NCI-H2171 (cell line): ENCODE results near the gene GAREM1.
A peak's percentile ranks its signal among the peaks of the same experiment; 100 is the strongest.

Source experiments
- DNase-seq: peaks from one replicate; lab custom pipeline; 2025; lab: John Stamatoyannopoulos, UW

Gene GAREM1

DNA sequence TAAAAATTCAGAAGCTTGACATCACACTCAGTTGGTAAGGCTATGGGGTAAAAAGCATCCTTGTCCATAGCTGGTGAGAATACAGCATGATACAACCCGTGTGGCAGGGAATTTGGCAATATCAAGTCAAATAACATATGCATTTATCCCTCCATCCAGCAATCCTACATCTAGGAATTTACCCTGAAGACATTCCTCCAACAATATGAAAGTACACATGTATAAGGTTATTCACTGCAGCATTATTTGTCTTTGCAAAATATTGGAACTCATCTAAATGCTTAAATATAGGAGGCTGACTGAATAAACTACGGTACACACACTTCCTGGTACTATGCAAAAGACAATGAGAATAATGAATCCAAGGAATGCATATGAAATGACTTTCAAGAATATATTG lies 179.9 kb downstream of the GAREM1 start:
- DNase-seq = no peak

- peak; percentile 27 for DNase-seq
These were observed 181.1 kb downstream of the GAREM1 start for GRCh38 chr18:32289483-32290075.

GRCh38 chr18:32287873-32288272 lies 182.8 kb downstream of the GAREM1 start:
- DNase-seq = no peak

GRCh38 chr18:32287249-32287648 lies 183.4 kb downstream of the GAREM1 start:
- DNase-seq = no peak

DNA sequence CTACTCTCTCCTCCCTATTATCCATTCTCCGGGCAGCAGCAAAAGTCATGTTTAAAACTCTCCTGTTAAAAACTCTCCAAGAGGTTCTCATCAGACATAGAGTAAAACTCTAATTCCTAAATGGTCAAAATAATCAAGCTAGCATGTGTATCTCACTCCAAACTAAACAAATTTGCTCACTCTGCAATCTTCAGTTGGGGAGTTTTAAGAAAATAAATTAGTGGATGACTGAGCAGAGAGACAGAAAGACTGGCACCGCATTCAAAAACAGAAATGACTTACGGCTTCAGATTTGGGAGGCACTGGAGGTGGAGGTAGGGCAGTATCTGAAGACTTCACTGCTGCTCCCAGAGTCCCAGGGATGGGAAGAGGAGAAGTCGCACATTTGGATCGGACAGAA lies 183.9 kb downstream of the GAREM1 start:
- no peak for DNase-seq

GRCh38 chr18:32284284-32284683 lies 186.4 kb downstream of the GAREM1 start:
- DNase-seq = no peak

GRCh38 chr18:32280911-32281310 lies 189.8 kb downstream of the GAREM1 start:
- DNase-seq = no peak

GRCh38 chr18:32280188-32280783 lies 190.4 kb downstream of the GAREM1 start:
- no peak for DNase-seq

DNA sequence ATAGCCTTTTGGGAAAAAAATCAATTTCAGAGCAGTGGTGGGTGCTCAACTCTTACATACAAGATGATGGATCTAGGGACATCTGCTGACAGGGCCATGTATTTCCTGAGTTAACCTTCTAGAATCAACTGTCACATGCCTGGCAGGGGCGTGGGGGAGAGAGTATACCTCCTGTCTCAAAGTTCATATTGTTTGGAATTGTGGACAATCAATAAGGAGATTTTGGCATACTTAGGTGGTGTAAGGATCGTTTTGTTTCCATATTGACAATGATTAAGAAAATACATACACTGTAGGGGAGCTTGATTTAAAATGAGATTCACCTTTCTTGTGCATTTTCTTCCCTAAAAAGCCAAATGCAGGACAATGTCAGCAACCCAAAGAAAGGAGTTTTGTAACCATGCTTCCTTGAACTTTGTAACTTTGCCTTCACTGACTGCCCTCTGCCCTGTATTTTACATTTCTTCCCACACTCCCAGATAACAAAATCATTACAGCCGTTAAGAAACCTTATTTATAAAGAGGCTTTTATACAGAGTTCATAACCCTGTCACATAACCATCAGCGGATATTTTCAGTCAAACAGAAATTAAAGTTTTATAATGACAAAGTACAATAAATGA lies 192.4 kb downstream of the GAREM1 start:
- DNase-seq = no peak

- no peak for DNase-seq
These were observed 193.1 kb downstream of the GAREM1 start for GRCh38 chr18:32277549-32277948.

DNA sequence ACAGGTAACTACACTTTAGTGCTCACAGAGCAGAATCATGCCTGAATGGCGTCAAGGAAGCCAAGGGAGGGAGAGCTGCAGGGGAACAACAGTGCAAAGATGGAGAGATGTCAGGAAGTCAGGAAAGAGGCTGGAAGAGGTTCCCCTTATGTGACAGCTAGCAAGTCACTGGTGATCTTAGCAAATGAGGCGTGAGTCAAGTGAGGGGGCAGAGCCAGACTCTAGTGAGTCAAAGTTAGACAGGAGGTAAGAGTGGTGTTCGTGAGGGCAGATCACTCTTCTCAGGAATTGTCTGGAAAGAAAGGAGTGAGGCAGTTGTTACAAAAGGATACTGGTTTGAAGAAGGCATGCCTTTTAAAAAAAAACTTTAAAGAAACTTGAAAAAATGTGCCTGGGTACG lies 193.8 kb downstream of the GAREM1 start:
- no peak for DNase-seq

DNA sequence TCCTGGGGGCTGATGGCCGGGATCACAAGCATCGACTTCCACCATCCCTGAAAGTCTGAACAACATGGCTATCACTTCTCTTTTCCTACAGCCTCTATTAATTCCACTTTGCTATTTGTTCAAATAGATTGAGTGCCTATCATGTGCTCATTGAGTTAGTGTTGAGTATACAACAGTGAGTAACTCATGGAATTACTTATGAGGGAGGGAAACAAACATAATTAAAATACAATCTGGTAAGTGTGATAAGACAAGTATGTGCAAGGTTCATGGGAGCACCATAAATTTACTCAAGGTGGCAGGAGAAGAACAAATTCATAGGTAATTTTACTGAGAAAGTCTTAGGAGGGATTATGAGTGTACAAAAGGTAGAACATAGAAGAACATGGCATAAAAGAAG lies 194.4 kb downstream of the GAREM1 start:
- DNase-seq = no peak

DNA sequence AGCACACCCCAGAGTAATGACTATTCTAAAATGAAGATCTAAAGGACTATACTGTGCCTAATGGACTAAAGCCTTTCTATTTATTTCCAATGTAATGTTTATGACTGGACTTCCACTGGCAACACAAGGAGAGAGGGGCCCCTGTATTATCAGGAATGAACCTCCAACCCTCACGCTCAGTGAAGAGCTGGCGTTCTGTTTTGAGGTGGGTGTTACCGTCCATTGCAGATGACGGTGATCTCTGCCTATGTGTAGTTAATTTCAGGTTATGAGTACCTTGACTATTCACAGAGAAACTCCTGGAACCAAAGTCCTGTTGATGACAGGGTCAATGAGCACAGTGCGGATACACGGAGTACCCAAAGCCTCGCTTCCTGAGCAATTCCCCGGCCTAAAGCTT lies 195.5 kb downstream of the GAREM1 start:
- DNase-seq = no peak

GRCh38 chr18:32274307-32274706 lies 196.4 kb downstream of the GAREM1 start:
- DNase-seq = no peak

DNA sequence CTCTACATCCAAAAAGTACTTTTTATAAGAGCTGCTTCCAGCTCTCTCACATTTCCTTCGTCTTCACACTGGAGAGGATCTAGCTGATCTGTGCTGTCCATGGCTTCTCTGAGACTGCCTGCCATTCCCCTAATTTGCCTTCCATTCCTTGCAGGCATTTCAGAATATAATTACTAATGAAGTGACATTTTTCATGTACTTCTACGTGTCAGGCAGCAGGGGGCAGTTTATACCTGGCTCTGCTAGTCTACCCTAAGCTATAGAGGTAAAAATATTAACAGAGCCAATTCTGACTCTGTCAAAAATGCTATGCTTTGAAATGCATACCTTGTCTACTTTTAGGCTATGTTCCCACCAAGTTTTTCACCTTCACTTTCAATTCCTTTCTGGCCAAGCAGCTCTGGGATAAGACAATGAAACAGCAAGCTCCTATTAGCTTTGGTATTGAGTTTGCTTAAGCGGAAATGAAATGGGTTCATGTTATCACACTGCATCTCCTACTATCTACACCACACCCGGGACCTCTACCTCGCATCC lies 198.9 kb downstream of the GAREM1 start:
- no peak for DNase-seq

GRCh38 chr18:32270341-32270740 lies 200.3 kb downstream of the GAREM1 start:
- no peak for DNase-seq

DNA sequence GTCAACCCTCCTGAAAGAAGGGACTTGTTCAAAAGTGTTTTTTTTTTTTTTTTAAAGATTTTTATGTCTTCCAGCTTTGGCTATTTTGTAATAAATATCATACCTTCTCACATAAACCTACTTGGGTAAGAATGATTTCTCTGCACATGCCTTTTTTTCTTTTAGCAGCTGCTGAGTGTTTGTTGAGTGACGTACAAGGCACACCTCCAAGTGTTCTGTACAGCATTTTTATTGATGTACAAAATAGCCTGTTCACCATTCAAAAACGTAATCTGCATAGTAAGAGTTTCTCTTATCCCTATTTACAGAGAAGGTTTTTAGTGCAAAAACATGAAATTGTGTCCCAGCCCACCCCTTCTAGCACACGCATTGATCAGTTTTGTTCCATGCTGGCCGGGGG lies 203.2 kb downstream of the GAREM1 start:
- DNase-seq = no peak

- DNase-seq = no peak
These were observed 206.3 kb downstream of the GAREM1 start for GRCh38 chr18:32264401-32264800.

DNA sequence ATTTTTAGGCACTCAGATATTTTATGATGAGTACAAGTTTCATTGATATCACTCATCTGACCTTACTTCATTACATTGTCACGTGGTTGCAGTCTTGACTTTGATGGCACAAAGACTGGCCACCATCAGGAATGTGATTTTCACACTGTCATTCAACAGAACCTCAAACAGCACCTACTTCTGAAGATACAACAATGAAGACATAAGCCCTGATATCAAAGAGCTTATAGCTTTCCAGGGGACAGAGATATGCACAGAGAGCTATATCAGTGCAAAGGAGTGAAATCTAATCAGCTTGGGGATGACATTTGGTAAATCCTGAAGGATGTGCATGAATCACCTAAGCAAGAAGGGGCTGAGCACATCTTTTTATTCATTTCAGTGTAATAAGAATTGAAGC lies 208.6 kb downstream of the GAREM1 start:
- no peak for DNase-seq

GRCh38 chr18:32261003-32261402 lies 209.7 kb downstream of the GAREM1 start:
- no peak for DNase-seq

DNA sequence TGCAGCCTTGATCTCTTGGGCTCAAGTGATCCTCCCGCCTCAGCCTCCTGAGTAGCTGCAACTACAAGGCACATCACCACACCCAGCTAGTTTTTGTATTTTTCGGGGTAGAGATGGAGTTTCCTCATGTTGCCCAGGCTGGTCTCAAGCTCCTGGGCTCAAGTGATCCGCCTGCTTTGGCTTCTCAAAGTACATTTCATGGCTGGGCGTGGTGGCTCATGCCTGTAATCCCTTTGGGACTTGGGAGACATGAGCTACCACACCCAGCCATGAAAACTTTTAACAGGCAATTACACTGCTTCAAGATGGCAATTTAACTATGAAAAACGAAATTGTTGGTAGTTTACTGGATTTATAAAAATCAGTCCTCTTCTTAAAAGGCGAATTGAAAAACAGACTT lies 211.1 kb downstream of the GAREM1 start:
- DNase-seq = no peak

DNA sequence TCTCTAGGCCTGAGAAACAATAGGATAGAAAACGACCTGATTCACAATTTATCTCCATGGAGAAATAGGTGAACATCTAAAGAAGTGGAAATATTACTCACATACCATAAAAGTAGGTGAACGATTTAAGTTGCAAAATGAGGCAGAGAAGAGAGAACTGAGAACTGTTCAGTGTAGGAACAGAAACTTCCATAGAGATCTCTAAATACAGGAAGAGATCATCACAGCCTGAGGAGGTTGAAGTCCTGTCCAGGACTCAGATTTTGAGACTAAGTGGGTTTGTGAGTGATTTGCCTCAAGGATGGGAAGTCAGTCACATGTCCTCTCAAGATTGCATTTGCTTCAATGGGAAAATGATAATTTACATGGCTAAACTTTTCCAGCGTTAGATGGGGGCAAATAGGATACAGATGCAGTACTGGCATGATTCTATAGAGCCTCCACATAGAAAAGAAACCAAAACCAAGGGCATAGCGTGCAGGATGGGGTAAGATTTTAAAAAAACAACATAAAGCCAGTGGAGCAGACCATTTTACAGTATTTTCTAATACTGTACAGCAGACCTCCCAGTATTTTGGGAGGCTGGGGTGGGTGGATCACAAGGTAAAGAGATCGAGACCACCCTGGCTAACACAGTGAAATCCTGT lies 212.0 kb downstream of the GAREM1 start:
- DNase-seq = no peak

DNA sequence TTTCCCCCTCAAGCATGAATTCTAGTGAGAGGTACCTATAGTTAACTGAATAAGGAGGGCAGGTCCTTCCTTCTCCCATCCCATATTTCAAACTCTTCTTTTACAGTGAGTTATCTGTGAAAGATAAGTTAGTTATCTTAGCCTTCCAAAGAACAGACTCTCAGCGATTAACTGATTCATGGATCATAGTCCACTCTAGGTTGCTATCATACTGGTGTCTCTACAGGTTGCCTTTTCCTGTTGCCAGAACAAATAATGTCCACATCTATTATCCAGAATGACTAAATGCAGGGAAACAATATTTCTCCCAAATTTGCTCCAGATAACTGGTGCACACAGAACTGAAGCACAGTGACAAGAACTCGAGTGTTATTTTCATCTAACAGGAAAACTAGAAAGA lies 212.5 kb downstream of the GAREM1 start:
- DNase-seq = no peak
